GM12873 (cell line): ENCODE results near the gene ALKBH8.

Experiments
- CTCF ChIP-seq: IDR thresholded peaks from 2 replicates; pipeline ENCODE4 v1.5.1; 2012; ENCODE audit warnings: low read depth, mild to moderate bottlenecking, moderate library complexity, low read length, control low read depth; ENCODE audit not compliant: insufficient read depth; ENCODE audit errors: missing control alignments

ALKBH8 gene

GRCh38 chr11:107567739-107568335 is 2.3 kb upstream of the ALKBH8 start:
- TF ChIP-seq CTCF: no peak

GRCh38 chr11:107566569-107566968 is 1.0 kb upstream of the ALKBH8 start:
- no peak for TF ChIP-seq CTCF

DNA sequence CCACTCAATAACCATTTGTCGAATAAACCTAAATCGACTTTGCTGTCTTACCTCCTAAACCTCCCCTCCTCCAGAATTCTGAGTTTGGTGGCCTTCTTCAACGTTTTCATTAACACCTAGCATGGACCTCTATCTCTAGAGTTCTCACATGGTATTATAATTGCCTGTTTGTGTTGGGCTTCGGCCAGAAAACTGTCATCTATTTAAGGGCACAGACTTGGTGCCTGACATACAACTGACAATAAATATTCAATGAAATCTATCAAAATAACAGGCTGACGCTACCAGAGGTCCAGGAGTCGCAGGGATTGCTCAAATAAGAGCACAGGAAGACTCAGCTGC is 687 bp downstream of the ALKBH8 start:
- no peak for TF ChIP-seq CTCF

- TF ChIP-seq CTCF: peak; percentile 67
These were observed 1.8 kb downstream of the ALKBH8 start for GRCh38 chr11:107563702-107564101.

- no peak for TF ChIP-seq CTCF
These were observed 2.8 kb downstream of the ALKBH8 start for GRCh38 chr11:107562647-107563208.

DNA sequence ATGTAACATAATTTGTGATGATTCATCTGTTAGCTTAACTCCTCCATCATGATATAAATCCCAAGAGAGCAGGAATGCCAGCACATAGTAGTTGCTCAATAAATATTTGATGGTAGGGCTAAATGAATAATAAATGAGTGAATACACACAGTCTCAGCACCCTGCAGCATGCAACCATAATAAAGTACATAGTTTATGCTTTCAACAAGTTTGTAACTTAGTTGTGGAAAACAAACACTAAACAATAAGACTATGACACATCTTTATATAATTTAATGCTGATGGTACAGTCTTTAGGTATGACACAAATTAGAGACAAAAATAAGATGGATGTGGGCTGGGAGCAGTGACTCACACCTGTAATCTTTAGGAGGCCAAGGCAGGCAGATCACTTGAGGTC is 3.8 kb downstream of the ALKBH8 start:
- TF ChIP-seq CTCF: no peak

DNA sequence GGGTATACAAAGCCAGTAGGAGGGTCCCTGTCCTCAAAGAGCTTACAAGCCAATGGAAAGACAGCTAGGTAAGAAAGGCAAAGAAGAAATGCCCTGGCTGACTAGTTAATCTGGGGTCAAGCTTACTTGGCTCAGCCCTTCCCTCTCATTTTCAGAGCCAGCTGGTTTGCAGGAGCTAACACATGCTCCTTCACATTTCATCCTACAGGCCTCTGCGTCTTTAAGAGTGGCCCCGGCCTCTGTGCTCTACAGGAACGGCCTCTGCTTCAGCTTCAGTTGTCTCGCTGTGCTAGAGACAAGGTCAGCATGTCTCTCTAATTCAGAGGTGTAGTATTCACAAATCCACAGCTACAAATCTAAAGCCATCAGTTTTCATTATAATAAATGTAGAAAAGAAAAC is 15.2 kb downstream of the ALKBH8 start:
- TF ChIP-seq CTCF: no peak
